Measurements from ENCODE around the gene TMEM98. TPM values are rescaled to one million over a fixed set of nuclear protein-coding genes. Genes with fewer than 3 reads are reported as not detected.

TMEM98 gene
- total and polyA plus RNA-seq, 9 of the 15 experiments (the other 6 are each of a cell fraction or from before 2014, with no cell fraction given): 33.5 to 164 (median 84.7) TPM

DNA sequence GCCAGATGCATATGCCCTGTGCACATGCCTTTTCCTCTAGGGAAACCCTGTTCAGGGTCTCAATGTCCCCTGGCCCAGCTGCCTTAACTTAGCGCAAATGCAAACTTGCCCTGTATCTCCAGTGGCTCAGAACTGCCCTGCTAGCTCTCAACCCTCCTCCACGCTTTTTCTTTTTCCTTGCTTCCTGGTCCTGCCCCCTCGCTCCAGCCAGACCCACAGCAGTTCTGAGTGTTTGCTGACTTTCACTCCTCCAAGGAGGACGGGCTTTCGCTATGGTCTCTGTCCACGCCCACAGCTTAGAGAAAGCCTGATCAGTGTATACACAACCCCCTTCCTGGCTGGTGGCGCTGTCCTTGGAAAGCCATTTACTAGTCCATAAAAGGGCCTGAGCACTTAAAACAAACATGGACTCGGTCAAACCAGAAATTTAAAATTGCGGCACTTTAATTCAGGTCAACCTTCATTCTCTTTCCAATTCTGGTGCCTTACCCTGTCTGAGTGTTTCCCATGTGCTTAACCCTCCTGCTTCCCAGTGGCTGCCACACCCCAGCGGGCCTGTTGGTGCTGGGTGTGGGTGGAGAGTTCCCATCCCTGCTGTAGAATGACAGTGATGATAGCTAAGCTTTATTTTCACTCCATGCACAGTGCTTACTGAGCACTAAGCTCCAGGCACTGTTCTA, 15.6 kb upstream of the TMEM98 start (continued):
- TF ChIP-seq, protein P1, sequence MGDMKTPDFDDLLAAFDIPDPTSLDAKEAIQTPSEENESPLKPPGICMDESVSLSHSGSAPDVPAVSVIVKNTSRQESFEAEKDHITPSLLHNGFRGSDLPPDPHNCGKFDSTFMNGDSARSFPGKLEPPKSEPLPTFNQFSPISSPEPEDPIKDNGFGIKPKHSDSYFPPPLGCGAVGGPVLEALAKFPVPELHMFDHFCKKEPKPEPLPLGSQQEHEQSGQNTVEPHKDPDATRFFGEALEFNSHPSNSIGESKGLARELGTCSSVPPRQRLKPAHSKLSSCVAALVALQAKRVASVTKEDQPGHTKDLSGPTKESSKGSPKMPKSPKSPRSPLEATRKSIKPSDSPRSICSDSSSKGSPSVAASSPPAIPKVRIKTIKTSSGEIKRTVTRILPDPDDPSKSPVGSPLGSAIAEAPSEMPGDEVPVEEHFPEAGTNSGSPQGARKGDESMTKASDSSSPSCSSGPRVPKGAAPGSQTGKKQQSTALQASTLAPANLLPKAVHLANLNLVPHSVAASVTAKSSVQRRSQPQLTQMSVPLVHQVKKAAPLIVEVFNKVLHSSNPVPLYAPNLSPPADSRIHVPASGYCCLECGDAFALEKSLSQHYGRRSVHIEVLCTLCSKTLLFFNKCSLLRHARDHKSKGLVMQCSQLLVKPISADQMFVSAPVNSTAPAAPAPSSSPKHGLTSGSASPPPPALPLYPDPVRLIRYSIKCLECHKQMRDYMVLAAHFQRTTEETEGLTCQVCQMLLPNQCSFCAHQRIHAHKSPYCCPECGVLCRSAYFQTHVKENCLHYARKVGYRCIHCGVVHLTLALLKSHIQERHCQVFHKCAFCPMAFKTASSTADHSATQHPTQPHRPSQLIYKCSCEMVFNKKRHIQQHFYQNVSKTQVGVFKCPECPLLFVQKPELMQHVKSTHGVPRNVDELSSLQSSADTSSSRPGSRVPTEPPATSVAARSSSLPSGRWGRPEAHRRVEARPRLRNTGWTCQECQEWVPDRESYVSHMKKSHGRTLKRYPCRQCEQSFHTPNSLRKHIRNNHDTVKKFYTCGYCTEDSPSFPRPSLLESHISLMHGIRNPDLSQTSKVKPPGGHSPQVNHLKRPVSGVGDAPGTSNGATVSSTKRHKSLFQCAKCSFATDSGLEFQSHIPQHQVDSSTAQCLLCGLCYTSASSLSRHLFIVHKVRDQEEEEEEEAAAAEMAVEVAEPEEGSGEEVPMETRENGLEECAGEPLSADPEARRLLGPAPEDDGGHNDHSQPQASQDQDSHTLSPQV (IDR thresholded peaks at IDR 0.05): peak; percentile 87
- TF ChIP-seq DPF2 (IDR thresholded peaks at IDR 0.05) (peak; percentile 58; the same call in 1 of the 2 replicates), FOXK2 (conservative IDR thresholded peaks at IDR 0.05 in 1 of 2, IDR thresholded peaks at IDR 0.05 in 1 of 2; ENCODE audit: low read depth in 2 of 2) (peak; percentile 87 to 90), CAMTA2 (CRISPR knock-in tag; conservative IDR thresholded peaks at IDR 0.05) (no peak), SRF (CRISPR knock-in tag; IDR thresholded peaks at IDR 0.05) (peak in 1 of 2 experiments; percentile 92; a peak in 2 of 4 replicates), CREM (IDR thresholded peaks at IDR 0.05; ENCODE audit: low read depth) (peak; percentile 49; the same call in 1 of the 2 replicates)
- TF ChIP-seq, protein P2, sequence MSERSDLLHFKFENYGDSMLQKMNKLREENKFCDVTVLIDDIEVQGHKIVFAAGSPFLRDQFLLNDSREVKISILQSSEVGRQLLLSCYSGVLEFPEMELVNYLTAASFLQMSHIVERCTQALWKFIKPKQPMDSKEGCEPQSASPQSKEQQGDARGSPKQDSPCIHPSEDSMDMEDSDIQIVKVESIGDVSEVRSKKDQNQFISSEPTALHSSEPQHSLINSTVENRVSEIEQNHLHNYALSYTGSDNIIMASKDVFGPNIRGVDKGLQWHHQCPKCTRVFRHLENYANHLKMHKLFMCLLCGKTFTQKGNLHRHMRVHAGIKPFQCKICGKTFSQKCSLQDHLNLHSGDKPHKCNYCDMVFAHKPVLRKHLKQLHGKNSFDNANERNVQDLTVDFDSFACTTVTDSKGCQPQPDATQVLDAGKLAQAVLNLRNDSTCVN (CRISPR knock-in tag; IDR thresholded peaks at IDR 0.05): 0 out of 2 replicates have a peak, but pooled peaks have one; percentile 53

Data from K562 (cell line).